Neural cell (in vitro differentiated cells): ENCODE data around the gene STIM2. TPM values are rescaled to one million over a fixed set of nuclear protein-coding genes. Genes with fewer than 3 reads are reported as not detected.

Experiments
- H2AFZ ChIP-seq: fragments of 200-600, 300-800 bp; sonication (generic), shearing (Covaris generic); 2 replicates; pipeline ENCODE4 v1.6.0; 2014; ENCODE audit warnings: low read depth, mild to moderate bottlenecking, antibody characterized with exemption, low read length, moderate library complexity
- H3F3A ChIP-seq: fragments of 200-600 bp; shearing (Covaris generic); 2 replicates; pipeline ENCODE4 v1.6.1; 2016; ENCODE audit warnings: mild to moderate bottlenecking, moderate library complexity, mixed read lengths, antibody characterized with exemption, low read length; ENCODE audit not compliant: insufficient read depth, poor library complexity, severe bottlenecking
- H3K27ac ChIP-seq: fragments of 200-600, 300-800 bp; sonication (generic), shearing (Covaris generic); 2 replicates; pipeline ENCODE4 v1.5.1; 2014; ENCODE audit warnings: mild to moderate bottlenecking, low read length, moderate library complexity
- H3K27me3 ChIP-seq: fragments of 300-800, 200-600 bp; sonication (generic), shearing (Covaris generic); 2 replicates; pipeline ENCODE4 v1.6.0; 2014; ENCODE audit warnings: mild to moderate bottlenecking, low read depth, low read length, moderate library complexity; ENCODE audit not compliant: insufficient read depth
- H3K36me3 ChIP-seq: fragments of 300-800, 200-600 bp; sonication (generic), shearing (Covaris generic); 2 replicates; pipeline ENCODE4 v1.5.1; 2014; ENCODE audit warnings: mild to moderate bottlenecking, antibody characterized with exemption, low read length, moderate library complexity; ENCODE audit not compliant: insufficient read depth
- H3K4me2 ChIP-seq: fragments of 300-800, 200-600 bp; sonication (generic), shearing (Covaris generic); 2 replicates; pipeline ENCODE4 v1.6.0; 2014; ENCODE audit warnings: mild to moderate bottlenecking, low read length
- H3K4me3 ChIP-seq: fragments of 300-800, 200-600 bp; sonication (generic), shearing (Covaris generic); 2 replicates; pipeline ENCODE4 v1.5.1; 2014; ENCODE audit warnings: mild to moderate bottlenecking, low read length, moderate library complexity
- H3K79me2 ChIP-seq: fragments of 200-600 bp; shearing (Covaris generic); replicated peaks from 2 replicates; pipeline ENCODE4 v1.6.0; 2014; ENCODE audit warnings: mild to moderate bottlenecking, low read length, moderate library complexity; ENCODE audit not compliant: insufficient read depth
- H3K9ac ChIP-seq: fragments of 300-800, 200-600 bp; sonication (generic), shearing (Covaris generic); 2 replicates; pipeline ENCODE4 v1.6.1; 2016; ENCODE audit warnings: mild to moderate bottlenecking, low read length, mixed read lengths
- H3K9me2 ChIP-seq: fragments of 200-600 bp; shearing (Covaris generic); 2 replicates; pipeline ENCODE4 v1.6.1; 2016; ENCODE audit warnings: mild to moderate bottlenecking, low read length, mixed read lengths; ENCODE audit not compliant: insufficient read depth
- H3K9me3 ChIP-seq: fragments of 200-600, 300-800 bp; sonication (generic), shearing (Covaris generic); 2 replicates; pipeline ENCODE4 v1.6.1; 2016; ENCODE audit warnings: mild to moderate bottlenecking, mixed run types, low read length, moderate library complexity, mixed read lengths
- H4K20me1 ChIP-seq: fragments of 200-600 bp; shearing (Covaris generic); 2 replicates; pipeline ENCODE4 v1.6.1; 2016; ENCODE audit warnings: mild to moderate bottlenecking, mixed run types; ENCODE audit not compliant: insufficient read depth
- CTCF ChIP-seq: fragments of 450-650 bp; IDR thresholded peaks from 2 replicates; pipeline ENCODE4 v1.5.1; 2014; ENCODE audit warnings: antibody characterized with exemption, mild to moderate bottlenecking, moderate library complexity; ENCODE audit not compliant: poor library complexity, severe bottlenecking
- EP300 ChIP-seq: fragments of 450-650 bp; conservative IDR thresholded peaks from 2 replicates; pipeline ENCODE4 v1.6.1; 2014; ENCODE audit warnings: antibody characterized with exemption, mild to moderate bottlenecking, moderate library complexity; ENCODE audit not compliant: poor library complexity, severe bottlenecking
- EZH2 ChIP-seq: fragments of 200-600, 300-800 bp; shearing (Covaris generic), sonication (generic); IDR thresholded peaks from 2 replicates; pipeline ENCODE4 v1.6.1; 2014; ENCODE audit warnings: antibody characterized with exemption, low read length, borderline replicate concordance, mild to moderate bottlenecking; ENCODE audit not compliant: insufficient read depth, poor library complexity, severe bottlenecking
- MXI1 ChIP-seq: fragments of 450-650 bp; conservative IDR thresholded peaks from 2 replicates; pipeline ENCODE4 v1.6.1; 2014; ENCODE audit warnings: antibody characterized with exemption, mild to moderate bottlenecking; ENCODE audit not compliant: poor library complexity, severe bottlenecking
- POLR2AphosphoS5 ChIP-seq: IDR thresholded peaks from 2 replicates; pipeline ENCODE4 v1.6.1; 2012
- RAD21 ChIP-seq: fragments of 450-650 bp; conservative IDR thresholded peaks from 2 replicates; pipeline ENCODE4 v1.6.1; 2014; ENCODE audit warnings: antibody characterized with exemption, mild to moderate bottlenecking, moderate library complexity
- REST ChIP-seq: IDR thresholded peaks from 2 replicates; pipeline ENCODE4 v1.6.1; 2012; ENCODE audit warnings: borderline replicate concordance
- SMC3 ChIP-seq: fragments of 450-650 bp; conservative IDR thresholded peaks from 2 replicates; pipeline ENCODE4 v1.6.1; 2014; ENCODE audit warnings: antibody characterized with exemption, mild to moderate bottlenecking, moderate library complexity; ENCODE audit not compliant: poor library complexity
- TAF1 ChIP-seq: IDR thresholded peaks from 2 replicates; pipeline ENCODE4 v1.6.1; 2012; ENCODE audit warnings: low read depth
- polyA plus RNA-seq: library from polyadenylated mRNA; depleted of rRNA; stranded (reverse); fragments of >200 nt; gene quantifications from 2 replicates; pipeline ENCODE4 v1.2.3, GENCODE V29; 2014

Gene STIM2
- polyA plus RNA-seq, 1 donor from 2014 or later, result 25.3 TPM

GRCh38 chr4:26978387-26979053, 117.9 kb downstream of the STIM2 start:
- Histone ChIP-seq H2AFZ (no peak overlapping the region), H4K20me1 (no peaks in the 10 kb centered on the region), H3K27me3 (no peaks in the 10 kb centered on the region), H3K4me3 (no peak overlapping the region), H3K4me2 (no peak overlapping the region), H3K79me2 (no peaks in the 10 kb centered on the region), H3K9ac (no peak overlapping the region), H3K36me3 (no peaks in the 10 kb centered on the region), H3F3A (no peaks in the 10 kb centered on the region), H3K9me2 (no peaks in the 10 kb centered on the region), H3K27ac (no peak overlapping the region), H3K9me3 (no peaks in the 10 kb centered on the region)
- TF ChIP-seq CTCF (no peak), EP300 (no peak), POLR2AphosphoS5 (no peak)

GRCh38 chr4:26984896-26985295, 124.3 kb downstream of the STIM2 start:
- Histone ChIP-seq H3K9ac (no peak overlapping the region), H3K79me2 (no peaks in the 10 kb centered on the region), H3K9me2 (no peaks in the 10 kb centered on the region), H3K27me3 (no peaks in the 10 kb centered on the region), H3K4me2 (no peak overlapping the region), H4K20me1 (no peaks in the 10 kb centered on the region), H3K27ac (no peak overlapping the region), H3K4me3 (no peak overlapping the region), H2AFZ (no peak overlapping the region), H3K36me3 (no peaks in the 10 kb centered on the region), H3F3A (no peaks in the 10 kb centered on the region), H3K9me3 (no peaks in the 10 kb centered on the region)
- TF ChIP-seq CTCF (no peak), RAD21 (no peak), EZH2 (no peak)

- Histone ChIP-seq H3K79me2 (no peaks in the 10 kb centered on the region), H3K9me2 (no peaks in the 10 kb centered on the region), H4K20me1 (no peaks in the 10 kb centered on the region), H3K9ac (no peak overlapping the region), H3K36me3 (no peaks in the 10 kb centered on the region), H3K4me3 (no peak overlapping the region), H3K4me2 (no peak overlapping the region), H3K9me3 (no peaks in the 10 kb centered on the region), H3K27me3 (no peaks in the 10 kb centered on the region), H3F3A (no peaks in the 10 kb centered on the region), H2AFZ (no peak overlapping the region), H3K27ac (no peak overlapping the region)
- TF ChIP-seq CTCF, result no peak
- no peak for TF ChIP-seq POLR2AphosphoS5
- no peak for TF ChIP-seq REST
- no peak for TF ChIP-seq TAF1
- TF ChIP-seq MXI1, result no peak
- TF ChIP-seq EZH2, result no peak
- no peak for TF ChIP-seq EP300
- TF ChIP-seq RAD21, result no peak
- no peak for TF ChIP-seq SMC3
Measured at GRCh38 chr4:26985873-26986272, 125.2 kb downstream of the STIM2 start.
